ENCODE measurements around the gene SENP1.
A peak's percentile ranks its signal among the peaks of the same experiment; 100 is the strongest.

SENP1 gene

DNA sequence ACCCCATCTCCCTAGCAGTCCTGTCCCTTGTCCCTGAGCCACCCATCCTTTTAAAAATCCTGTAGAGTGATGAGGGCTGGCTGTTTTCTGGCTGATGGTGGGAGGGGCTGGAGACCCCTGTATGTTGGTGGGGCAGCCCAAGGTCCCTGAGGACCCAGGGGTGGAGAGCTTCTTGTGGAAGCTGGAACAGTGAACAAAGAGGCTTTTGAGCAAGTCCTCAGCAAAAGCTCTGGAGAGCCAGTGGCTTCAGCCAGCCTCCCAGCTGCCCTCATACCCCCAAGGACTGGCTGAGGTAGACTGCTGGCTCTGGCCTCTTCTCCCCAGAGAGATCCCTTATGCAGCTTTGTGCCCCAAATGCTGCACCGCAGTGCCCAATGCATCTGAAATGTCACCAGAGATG is 72.4 kb downstream of the SENP1 start:
- DNase-seq = no peak
- Histone ChIP-seq H3K79me2 (ENCODE audit: control insufficient read depth, insufficient read depth, low read length, poor library complexity) (peaks cover 3% of the 10 kb centered on the region), H3K9ac (ENCODE audit: low read length) (no peak overlapping the region), H3K79me1 (ENCODE audit: low read length) (peaks cover 36% of the 10 kb centered on the region), H4K91ac (ENCODE audit: low read depth, low read length) (no peak overlapping the region), H3K27me3 (ENCODE audit: insufficient read depth, low read length) (no peaks in the 10 kb centered on the region), H2BK120ac (ENCODE audit: insufficient read depth, low read length, poor library complexity) (no peak overlapping the region), H4K12ac (ENCODE audit: low read depth, low read length) (no peak overlapping the region), H3K14ac (ENCODE audit: low read length) (no peak overlapping the region), H3K4me3 (ENCODE audit: low read depth, low read length) (no peak overlapping the region), H3K4me2 (ENCODE audit: low read length) (no peak overlapping the region), H3K4me1 (ENCODE audit: control insufficient read depth in 1 of 2, insufficient read depth in 2 of 2, low read length in 2 of 2) (peaks cover 37 to 53% of the 10 kb centered on the region in 2 experiments), H2AK5ac (ENCODE audit: low read length) (no peak overlapping the region), H3K36me3 (ENCODE audit: control insufficient read depth in 1 of 2, insufficient read depth in 2 of 2, low read length in 2 of 2) (no peaks in the 10 kb centered on the region), H3K4ac (ENCODE audit: low read depth, low read length) (no peak overlapping the region), H2AFZ (ENCODE audit: insufficient read depth, low read length, poor library complexity) (no peak overlapping the region), H4K8ac (ENCODE audit: low read depth, low read length) (no peak overlapping the region), H3K27ac (ENCODE audit: low read depth, low read length) (no peak overlapping the region), H3K9me3 (ENCODE audit: insufficient read depth, low read depth, low read length) (peaks cover 2% of the 10 kb centered on the region), H2BK12ac (ENCODE audit: low read length) (peak overlapping the region; percentile 42), H2BK5ac (ENCODE audit: low read depth, low read length, poor library complexity) (no peak overlapping the region), H3K18ac (ENCODE audit: low read length) (peak overlapping the region; percentile 38), H3K23ac (ENCODE audit: low read length) (no peak overlapping the region)
- WGBS (ENCODE audit: extremely low coverage, insufficient coverage, insufficient read length) = no CpG with 5 or more reads among the region's 1 CpG

DNA sequence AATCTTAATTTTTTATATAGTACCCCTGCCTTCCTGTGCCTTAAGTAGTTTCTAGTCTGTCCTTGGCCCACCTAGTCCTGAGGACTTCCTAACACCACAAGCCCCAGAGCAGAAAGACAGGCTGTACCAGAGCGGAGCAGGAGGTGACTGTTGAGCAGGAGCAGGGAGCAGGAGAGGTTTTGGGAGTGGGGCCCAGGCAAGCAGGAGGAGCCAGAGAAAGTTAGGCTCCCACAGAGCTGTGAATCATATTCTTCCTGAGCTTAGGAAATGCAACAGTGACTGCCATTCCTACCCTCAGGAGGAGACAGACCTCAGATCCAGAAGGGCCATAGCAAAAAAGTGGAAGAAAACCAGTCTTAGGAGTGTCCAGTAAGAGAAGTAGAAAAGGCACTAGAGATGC is 73.3 kb downstream of the SENP1 start:
- peaks cover 36 to 50% of the 10 kb centered on the region in 2 experiments for H3K4me1 ChIP-seq (ENCODE audit: control insufficient read depth in 1 of 2, insufficient read depth in 2 of 2, low read length in 2 of 2)

DNA sequence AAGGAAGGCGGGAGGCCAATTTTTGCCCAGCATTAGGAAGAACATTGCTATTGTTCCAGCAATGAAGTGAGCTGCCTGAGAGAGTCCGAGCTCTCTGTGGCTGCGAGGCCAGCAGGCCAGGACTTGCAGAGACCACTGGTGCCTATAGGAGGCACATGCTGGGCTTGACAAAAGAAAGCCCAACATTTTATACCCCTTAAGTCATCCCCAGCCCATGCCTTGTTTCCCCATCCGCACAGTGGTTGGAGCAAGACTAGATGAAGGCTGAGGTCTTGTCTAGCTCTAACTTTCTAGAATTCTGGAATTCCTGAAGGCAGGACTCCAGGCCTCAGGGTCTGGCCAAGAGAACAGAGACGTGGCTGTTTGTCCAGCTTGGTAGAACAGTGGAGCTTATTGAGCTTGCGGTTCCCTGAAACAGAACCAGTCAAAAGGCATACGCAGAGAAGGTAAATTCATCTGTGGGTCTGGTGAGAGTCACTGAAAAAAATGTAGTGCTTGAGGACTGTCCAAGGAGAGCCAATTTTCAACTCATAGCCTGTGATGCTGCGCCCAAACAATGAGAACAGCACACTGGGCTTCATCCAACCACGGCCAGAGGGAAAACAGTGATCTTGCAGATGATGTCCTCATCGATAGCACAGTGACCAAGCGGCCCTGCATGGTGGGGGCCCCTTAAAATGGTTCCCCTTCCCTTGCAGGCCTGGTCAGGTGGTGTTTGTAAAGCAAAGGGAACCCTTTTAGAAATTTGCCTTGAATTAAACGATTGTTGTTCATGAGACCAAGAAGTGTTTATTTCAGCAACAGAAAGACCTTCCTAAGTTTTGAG is 74.5 kb downstream of the SENP1 start:
- Histone ChIP-seq H3K4ac (ENCODE audit: low read depth, low read length) (no peak overlapping the region), H3K14ac (ENCODE audit: low read length) (no peak overlapping the region), H3K9ac (ENCODE audit: low read length) (no peak overlapping the region), H4K12ac (ENCODE audit: low read depth, low read length) (no peak overlapping the region), H3K36me3 (ENCODE audit: control insufficient read depth in 1 of 2, insufficient read depth in 2 of 2, low read length in 2 of 2) (no peaks in the 10 kb centered on the region), H3K23ac (ENCODE audit: low read length) (no peak overlapping the region), H2AK5ac (ENCODE audit: low read length) (no peak overlapping the region), H3K4me2 (ENCODE audit: low read length) (no peak overlapping the region), H3K18ac (ENCODE audit: low read length) (no peak overlapping the region), H3K4me1 (ENCODE audit: control insufficient read depth in 1 of 2, insufficient read depth in 2 of 2, low read length in 2 of 2) (peaks cover 37 to 51% of the 10 kb centered on the region in 2 experiments), H2BK12ac (ENCODE audit: low read length) (peak overlapping the region; percentile 42), H3K9me3 (ENCODE audit: insufficient read depth, low read depth, low read length) (no peaks in the 10 kb centered on the region), H2AFZ (ENCODE audit: insufficient read depth, low read length, poor library complexity) (no peak overlapping the region), H3K27ac (ENCODE audit: low read depth, low read length) (peak overlapping the region; percentile 7), H3K79me2 (ENCODE audit: control insufficient read depth, insufficient read depth, low read length, poor library complexity) (peaks cover 4% of the 10 kb centered on the region), H4K91ac (ENCODE audit: low read depth, low read length) (no peak overlapping the region), H3K27me3 (ENCODE audit: insufficient read depth, low read length) (no peaks in the 10 kb centered on the region), H3K79me1 (ENCODE audit: low read length) (peaks cover 36% of the 10 kb centered on the region), H2BK120ac (ENCODE audit: insufficient read depth, low read length, poor library complexity) (no peak overlapping the region), H2BK5ac (ENCODE audit: low read depth, low read length, poor library complexity) (peak overlapping the region; percentile 6), H4K8ac (ENCODE audit: low read depth, low read length) (no peak overlapping the region), H3K4me3 (ENCODE audit: low read depth, low read length) (no peak overlapping the region)
- DNase-seq = no peak
- WGBS (ENCODE audit: extremely low coverage, insufficient coverage, insufficient read length) = no CpG with 5 or more reads among the region's 12 CpGs

More for the DNA sequence above, 73.3 kb downstream of the SENP1 start:
- Histone ChIP-seq H3K4me3 (ENCODE audit: low read depth, low read length) (no peak overlapping the region), H3K9ac (ENCODE audit: low read length) (no peak overlapping the region), H4K91ac (ENCODE audit: low read depth, low read length) (no peak overlapping the region), H3K9me3 (ENCODE audit: insufficient read depth, low read depth, low read length) (peaks cover 2% of the 10 kb centered on the region), H2BK12ac (ENCODE audit: low read length) (peak overlapping the region; percentile 35), H3K14ac (ENCODE audit: low read length) (no peak overlapping the region), H2AFZ (ENCODE audit: insufficient read depth, low read length, poor library complexity) (no peak overlapping the region), H3K23ac (ENCODE audit: low read length) (no peak overlapping the region), H4K12ac (ENCODE audit: low read depth, low read length) (no peak overlapping the region), H3K4ac (ENCODE audit: low read depth, low read length) (no peak overlapping the region), H3K18ac (ENCODE audit: low read length) (no peak overlapping the region), H3K27ac (ENCODE audit: low read depth, low read length) (no peak overlapping the region), H3K79me2 (ENCODE audit: control insufficient read depth, insufficient read depth, low read length, poor library complexity) (peaks cover 4% of the 10 kb centered on the region), H3K79me1 (ENCODE audit: low read length) (peaks cover 35% of the 10 kb centered on the region), H2AK5ac (ENCODE audit: low read length) (no peak overlapping the region), H3K4me2 (ENCODE audit: low read length) (no peak overlapping the region), H2BK120ac (ENCODE audit: insufficient read depth, low read length, poor library complexity) (no peak overlapping the region), H3K36me3 (ENCODE audit: control insufficient read depth in 1 of 2, insufficient read depth in 2 of 2, low read length in 2 of 2) (no peaks in the 10 kb centered on the region), H3K27me3 (ENCODE audit: insufficient read depth, low read length) (no peaks in the 10 kb centered on the region), H2BK5ac (ENCODE audit: low read depth, low read length, poor library complexity) (no peak overlapping the region), H4K8ac (ENCODE audit: low read depth, low read length) (no peak overlapping the region)
- DNase-seq = no peak
- no CpG with 5 or more reads among the region's 1 CpG for WGBS (ENCODE audit: extremely low coverage, insufficient coverage, insufficient read length)

GRCh38 chr12:48030173-48030650 is 75.7 kb downstream of the SENP1 start:
- Histone ChIP-seq H2AFZ (ENCODE audit: insufficient read depth, low read length, poor library complexity) (no peak overlapping the region), H2BK5ac (ENCODE audit: low read depth, low read length, poor library complexity) (peak overlapping the region; percentile 1), H3K79me2 (ENCODE audit: control insufficient read depth, insufficient read depth, low read length, poor library complexity) (peaks cover 4% of the 10 kb centered on the region), H3K4me1 (ENCODE audit: control insufficient read depth in 1 of 2, insufficient read depth in 2 of 2, low read length in 2 of 2) (peaks cover 40 to 47% of the 10 kb centered on the region in 2 experiments), H3K27ac (ENCODE audit: low read depth, low read length) (no peak overlapping the region), H3K4me3 (ENCODE audit: low read depth, low read length) (no peak overlapping the region), H3K14ac (ENCODE audit: low read length) (no peak overlapping the region), H4K8ac (ENCODE audit: low read depth, low read length) (no peak overlapping the region), H3K36me3 (ENCODE audit: control insufficient read depth in 1 of 2, insufficient read depth in 2 of 2, low read length in 2 of 2) (no peaks in the 10 kb centered on the region), H3K18ac (ENCODE audit: low read length) (no peak overlapping the region), H3K9me3 (ENCODE audit: insufficient read depth, low read depth, low read length) (no peaks in the 10 kb centered on the region), H3K23ac (ENCODE audit: low read length) (no peak overlapping the region), H4K12ac (ENCODE audit: low read depth, low read length) (no peak overlapping the region), H3K9ac (ENCODE audit: low read length) (no peak overlapping the region), H2BK120ac (ENCODE audit: insufficient read depth, low read length, poor library complexity) (peak overlapping the region; percentile 86), H2BK12ac (ENCODE audit: low read length) (peak overlapping the region; percentile 15), H3K4ac (ENCODE audit: low read depth, low read length) (no peak overlapping the region), H3K4me2 (ENCODE audit: low read length) (no peak overlapping the region), H4K91ac (ENCODE audit: low read depth, low read length) (peak overlapping the region; percentile 21), H3K27me3 (ENCODE audit: insufficient read depth, low read length) (no peaks in the 10 kb centered on the region), H3K79me1 (ENCODE audit: low read length) (peaks cover 36% of the 10 kb centered on the region), H2AK5ac (ENCODE audit: low read length) (peak overlapping the region; percentile 0)
- no CpG with 5 or more reads among the region's 4 CpGs for WGBS (ENCODE audit: extremely low coverage, insufficient coverage, insufficient read length)
- no peak for DNase-seq

Measured in trophoblast cell (in vitro differentiated cells and primary cell).